GM21825 (cell line): Measurements from ENCODE around the gene SRPK2.
"Not testable (repeated sequence)": the region's sequence is repeated elsewhere in the genome, so short reads cannot be mapped to it uniquely, and the experiment has no call there.

Source experiments
- ATAC-seq: cut with Tn5 transposase; IDR thresholded peaks from one replicate; pipeline ENCODE4 v1.9.1; 2021; ENCODE audit warnings: mild to moderate bottlenecking, moderate library complexity; ENCODE audit not compliant: unreplicated experiment

Gene SRPK2

DNA sequence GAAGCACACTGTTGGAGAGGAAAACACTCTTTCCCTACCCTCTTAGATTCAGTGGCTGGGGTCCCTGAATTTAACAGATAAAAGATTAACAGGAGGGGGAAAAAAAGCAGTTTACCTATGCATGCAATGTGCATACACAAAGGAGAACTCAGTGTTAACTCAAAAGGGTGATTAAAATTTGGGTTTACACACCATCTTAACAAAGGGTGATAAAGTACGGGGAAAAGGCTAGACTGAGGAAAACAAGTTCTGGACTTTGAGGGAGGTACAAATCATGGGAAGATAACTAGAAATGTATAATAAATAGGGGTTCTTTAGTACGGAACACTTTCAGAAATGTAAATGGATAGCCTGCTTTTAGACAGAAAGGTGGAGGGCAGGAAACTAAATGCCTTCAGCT lies 83.1 kb downstream of the SRPK2 start:
- no peak for ATAC-seq

DNA sequence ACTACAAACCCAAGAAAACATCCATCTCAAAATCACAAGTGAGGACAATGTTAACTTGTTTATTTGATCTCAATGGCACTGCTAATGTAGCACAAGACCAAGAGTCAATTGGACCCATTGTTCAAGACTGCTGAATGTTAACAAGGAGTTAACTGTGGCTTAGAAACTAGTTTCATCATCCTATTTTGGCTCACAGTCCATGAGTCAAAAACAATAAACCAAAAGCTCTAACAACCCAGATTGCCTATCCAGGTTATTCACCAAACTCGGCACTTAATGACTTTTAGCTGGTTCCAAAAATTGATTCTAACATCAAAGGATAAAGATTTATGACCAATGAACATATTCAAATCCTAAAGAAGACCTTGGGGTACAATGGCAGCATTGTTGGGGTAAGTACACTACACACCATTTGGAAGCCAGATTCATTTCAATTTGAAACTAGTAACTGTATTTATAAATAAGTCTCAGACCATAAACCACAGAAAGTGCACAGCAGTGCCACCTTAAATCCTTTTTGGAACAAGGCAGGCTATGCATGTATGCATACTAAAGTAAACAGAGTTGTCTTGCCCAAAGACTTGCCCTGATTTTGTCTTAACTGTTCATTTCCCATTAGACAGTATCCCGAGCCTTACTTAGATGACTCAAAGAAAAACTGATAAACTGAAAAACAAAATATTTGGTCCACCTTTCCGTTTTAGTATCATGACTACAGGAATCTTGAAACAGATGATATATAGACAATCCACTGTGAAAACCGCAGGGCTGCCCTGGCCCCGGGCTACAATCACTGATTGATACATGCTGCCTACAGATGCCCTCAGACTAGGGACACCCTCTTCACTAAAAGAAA lies 84.5 kb downstream of the SRPK2 start:
- peak; percentile 78 for ATAC-seq

DNA sequence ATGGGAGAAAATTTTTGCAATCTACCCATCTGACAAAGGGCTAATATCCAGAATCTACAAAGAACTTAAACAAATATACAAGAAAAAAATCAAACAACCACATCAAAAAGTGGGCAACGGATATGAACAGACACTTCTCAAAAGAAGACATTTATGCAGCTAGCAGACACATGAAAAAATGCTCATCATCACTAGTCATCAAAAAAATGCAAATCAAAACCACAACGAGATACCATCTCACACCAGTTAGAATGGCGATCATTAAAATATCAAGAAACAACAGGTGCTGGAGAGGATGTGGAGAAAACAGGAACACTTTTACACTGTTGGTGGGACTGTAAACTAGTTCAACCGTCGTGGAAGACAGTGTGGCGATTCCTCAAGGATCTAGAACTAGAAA lies 88.1 kb downstream of the SRPK2 start:
- not testable (repeated sequence) for ATAC-seq

DNA sequence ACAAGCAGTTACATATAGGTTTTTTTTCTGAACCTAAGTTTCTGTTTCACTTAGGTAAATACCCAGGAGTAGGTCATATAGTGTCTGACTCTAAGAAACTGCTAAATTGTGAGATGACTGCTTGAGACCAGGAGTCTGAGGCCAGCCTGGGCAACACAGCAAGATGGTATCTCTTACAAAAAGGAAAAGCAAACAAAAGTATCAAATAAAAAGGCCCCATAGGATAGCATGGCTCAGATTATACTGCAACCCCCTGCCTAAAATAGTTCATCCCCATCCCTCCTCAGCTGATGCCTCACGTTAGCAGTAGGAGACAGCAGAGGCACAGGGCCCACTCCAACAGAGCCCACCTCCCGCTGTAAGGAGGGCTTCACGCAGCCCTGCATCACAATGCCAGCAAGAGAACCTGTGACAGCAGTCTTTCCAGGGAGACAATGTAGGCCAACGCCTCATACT lies 90.3 kb downstream of the SRPK2 start:
- ATAC-seq, result peak; percentile 81

DNA sequence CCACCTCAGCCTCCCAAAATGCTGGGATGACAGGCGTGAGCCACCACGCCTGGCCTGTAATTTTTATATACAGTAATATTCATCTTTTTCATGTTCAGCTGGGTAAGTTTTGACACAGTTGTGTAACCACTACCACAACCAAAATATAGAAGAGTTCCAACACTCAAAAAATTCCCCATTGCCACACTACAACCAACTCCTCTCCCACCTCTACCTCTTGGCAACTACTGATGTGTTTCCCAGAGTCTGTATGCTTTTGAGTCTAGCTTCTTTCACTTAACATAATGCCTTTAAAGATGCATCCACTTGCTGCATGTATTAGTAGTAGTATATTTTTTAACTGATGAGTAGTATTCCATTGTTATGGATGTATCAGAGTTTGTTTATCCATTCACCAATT lies 90.7 kb downstream of the SRPK2 start:
- peak; percentile 28 for ATAC-seq

DNA sequence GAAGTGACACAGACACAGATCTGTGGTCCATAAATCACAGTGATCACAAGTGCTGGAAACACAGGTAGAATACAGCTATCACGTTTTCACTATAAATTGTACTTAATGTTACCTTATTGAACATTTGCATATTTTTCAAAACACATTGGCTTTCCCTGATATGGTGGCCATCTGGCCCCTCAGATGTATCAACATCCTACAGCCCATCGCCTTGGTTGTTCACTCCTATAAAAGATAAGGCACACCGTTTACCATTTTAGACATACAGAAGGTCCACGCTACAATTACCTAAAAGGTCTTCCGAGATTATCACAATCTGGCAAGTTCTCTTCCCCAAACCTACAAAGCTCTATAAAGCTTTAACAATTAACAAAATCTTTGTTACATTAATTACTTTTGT lies 91.4 kb downstream of the SRPK2 start:
- no peak for ATAC-seq

DNA sequence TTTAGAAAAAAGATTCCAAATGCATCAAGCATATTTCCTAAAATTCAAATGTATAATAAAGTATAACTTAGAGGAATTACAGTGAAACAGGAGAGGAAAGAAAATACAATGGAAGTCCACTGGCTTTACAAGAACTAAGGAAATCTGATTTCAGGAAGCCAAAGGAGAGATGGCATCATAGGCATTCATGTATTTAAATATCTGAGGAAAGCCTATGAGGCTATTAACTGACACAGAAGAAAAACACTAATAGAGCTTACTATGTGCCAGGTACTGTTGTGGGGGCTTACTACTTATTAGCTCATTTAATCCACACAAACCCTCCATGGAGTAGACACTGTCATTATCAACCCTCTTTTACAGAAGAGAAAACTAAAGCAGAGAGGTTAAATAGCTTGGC lies 92.2 kb downstream of the SRPK2 start:
- no peak for ATAC-seq

DNA sequence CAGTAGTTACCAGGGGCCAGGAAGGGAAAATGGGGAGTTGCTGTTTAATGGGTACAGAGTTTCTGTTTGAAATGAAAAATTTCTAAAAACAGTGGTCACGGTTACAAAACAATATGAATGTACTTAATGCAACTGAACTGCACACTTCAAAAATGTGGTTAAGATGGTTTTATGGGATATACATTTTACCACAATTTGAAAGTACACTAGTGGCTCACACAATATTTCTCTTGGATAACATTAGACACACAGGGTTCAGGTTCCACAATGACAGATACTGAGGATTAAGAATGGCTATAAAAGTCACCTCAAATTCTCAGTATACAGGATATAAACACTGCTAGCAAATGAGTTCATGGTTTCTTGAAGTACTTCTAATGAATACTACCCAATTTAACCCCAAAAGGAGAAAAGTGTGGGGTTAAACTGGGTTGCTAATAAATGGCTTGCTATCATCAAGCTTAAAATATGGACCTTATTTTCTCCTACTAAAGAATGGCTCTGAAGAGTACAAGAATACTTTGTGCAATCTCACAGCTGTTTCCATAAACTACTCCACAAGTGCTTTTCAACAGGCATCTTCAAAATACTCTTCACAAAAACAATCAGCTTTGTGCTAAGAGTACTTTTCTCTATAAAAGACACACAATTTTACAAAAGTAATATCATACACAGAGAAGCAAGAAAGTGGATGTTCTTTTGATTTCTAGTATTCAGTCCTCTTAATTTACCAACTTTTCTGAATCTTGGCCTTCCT lies 92.9 kb downstream of the SRPK2 start:
- ATAC-seq, result no peak

DNA sequence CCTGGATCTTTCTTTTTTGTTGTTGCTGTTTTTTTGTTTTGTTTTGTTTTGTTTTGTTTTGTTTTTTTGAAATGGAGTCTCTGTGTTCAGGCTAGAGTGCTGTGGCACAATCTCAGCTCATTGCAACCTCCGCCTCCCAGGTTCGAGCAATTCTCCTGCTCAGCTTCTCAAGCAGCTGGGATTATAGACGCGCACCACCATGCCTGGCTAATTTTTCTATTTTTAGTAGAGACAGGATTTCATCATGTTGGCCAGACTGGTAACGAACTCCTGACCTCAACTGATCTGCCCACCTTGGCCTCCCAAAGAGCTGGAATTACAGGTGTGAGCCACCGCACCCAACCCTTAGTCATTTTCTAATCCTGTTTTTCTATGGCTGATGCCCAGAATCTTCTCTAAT lies 94.2 kb downstream of the SRPK2 start:
- ATAC-seq, result not testable (repeated sequence)

DNA sequence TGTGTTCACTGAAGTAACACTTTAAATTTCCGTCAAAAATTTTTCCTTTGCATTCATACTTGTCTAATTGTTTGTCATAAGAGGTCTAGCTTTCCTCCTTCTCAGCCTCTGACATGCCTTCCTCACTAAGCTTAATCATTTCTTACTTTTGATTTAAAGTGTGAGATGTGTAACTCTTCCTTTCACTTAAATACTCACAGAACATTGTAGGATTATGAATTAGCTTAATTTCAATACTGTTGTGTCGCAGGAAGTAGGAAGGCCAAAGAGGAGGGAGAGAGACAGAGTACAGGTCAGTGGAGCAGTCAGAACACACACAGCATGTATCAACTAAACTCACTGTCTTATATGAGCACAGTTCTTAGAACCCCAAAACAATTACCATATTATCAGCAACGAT lies 99.0 kb downstream of the SRPK2 start:
- ATAC-seq, result no peak

DNA sequence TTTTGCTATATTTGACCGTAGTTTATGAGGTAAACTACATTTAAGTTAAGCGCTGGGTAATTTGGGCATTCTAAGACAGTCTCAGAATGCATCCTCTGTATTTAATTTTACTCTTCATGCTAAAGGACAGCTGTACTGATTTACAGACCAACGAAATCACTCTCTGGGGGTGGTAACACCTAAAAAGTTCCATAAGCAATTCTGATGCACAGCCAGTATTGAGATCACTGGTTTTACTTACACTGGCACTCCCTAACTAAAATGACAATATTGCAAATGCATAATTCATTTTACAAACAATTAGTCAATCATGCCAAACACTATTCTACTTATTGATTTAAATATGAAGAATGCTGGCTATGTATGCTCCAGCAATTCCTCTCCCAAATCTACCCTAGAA lies 102.3 kb downstream of the SRPK2 start:
- no peak for ATAC-seq

DNA sequence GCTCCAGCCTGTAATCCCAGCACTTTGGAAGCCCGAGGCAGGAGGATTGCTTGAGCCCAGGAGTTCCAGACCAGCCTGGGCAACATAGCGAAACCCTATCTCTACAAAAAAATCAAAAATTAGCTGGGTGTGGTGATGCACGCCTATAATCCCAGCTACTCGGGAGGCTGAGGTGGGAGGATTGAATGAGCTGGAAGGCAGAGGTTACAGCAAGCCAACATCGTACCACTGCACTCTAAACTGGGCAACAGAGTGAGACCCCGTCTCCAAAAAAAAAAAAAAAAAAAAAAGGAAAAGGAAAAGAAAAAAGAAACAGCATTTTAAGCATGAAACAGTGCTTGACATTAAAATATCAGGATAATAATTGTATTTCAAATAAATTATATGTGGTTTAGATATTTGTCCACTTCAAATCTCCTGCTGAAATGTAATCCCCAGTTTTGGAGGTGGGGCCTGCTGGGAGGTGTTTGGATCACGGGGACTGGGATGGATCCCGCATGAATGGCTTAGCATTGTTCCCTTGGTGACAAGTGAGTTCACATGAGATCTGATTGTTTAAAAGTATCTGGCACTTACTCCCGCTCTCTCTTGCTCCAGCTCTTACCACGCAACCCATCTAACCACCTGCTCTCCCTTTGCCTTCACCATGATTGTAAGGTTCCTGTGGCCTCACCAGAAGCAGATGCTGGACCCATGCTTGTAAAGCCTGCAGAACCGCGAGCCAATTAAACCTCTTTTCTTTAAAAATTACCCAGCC lies 103.4 kb downstream of the SRPK2 start:
- no peak for ATAC-seq

DNA sequence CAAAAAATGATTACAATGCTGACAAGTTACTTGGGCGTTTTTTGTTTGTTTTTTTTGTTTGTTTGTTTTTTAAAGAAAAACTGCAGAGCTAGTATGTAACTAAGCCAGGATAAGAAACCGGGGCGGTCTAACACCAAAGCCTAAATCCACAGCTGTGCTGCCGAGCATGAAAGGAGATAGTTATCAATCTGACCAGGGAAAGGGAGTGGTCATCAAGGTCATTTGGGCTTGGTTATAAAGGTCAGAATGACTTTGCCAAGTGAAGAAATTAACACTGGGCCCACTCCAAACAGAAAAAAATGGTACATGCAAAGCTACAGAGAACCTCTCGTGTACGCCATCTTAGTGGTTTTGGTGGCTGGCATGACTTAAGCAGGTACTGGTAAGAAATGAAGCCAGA lies 104.7 kb downstream of the SRPK2 start:
- no peak for ATAC-seq

DNA sequence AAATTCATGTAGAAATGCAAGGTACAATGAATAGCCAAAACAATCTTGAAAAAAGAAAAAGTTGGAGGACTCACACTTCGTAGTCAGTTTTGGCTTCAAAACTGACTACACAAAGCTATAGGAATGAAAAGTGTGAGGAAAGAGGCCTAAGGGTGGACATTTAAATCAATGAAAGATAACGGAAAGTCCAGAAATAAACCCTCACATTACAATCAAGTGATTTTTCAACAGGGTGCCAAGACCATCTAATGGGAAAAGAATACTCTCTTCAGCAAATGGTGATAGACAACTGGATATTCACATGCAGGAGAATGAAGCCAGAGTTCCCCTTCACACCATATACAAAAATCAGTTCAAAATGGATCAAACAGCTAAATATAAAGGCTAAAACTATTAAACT lies 106.8 kb downstream of the SRPK2 start:
- ATAC-seq, result no peak

DNA sequence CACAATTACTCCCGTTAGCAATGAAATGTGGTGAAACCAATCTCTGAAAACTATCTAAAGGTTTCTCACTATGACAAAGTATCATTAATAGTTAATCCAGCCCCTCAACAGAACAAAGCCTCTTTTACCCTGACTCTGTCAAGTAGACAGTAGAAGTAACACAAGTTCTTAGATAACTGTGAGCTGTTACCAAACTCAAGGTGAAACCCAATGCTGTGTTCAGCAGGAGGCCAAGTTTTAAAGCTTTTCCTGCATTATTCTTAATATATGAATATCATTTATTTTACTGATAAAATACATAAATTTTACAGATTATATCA lies 109.1 kb downstream of the SRPK2 start:
- ATAC-seq, result peak; percentile 92

DNA sequence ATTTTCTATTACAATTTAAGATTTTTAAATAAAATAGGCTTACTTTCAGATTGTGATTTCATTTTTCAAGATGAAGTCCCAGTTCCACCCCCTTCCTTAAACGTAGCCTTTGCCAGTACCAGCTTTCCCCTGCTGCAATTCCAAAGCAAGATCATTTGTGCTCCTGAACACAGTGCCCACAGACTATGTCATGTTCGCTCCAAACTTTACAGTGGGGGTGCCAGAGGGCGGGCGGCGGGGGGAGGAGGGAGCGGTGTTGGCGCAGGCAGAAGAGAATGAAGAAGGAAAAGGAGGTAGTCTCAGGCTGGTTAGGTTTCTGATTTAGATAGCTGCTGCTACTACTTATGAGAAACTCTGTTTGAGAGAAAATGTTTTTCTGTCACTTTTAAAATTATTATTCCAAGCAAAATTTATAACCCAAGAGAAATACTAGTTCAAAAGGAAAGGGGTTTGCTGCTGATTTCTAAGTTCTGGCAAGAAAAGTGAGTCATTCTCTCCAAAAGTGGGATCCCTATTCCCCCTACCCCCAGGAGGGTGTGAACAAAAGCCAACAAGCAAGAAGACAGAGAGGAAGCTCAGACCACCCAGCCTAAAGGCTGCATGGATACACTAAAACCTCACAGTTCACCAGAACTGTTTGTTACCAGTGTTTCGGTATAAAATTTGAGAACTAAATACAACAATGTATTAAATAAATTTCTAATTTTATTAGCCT lies 109.6 kb downstream of the SRPK2 start:
- peak; percentile 49 for ATAC-seq

DNA sequence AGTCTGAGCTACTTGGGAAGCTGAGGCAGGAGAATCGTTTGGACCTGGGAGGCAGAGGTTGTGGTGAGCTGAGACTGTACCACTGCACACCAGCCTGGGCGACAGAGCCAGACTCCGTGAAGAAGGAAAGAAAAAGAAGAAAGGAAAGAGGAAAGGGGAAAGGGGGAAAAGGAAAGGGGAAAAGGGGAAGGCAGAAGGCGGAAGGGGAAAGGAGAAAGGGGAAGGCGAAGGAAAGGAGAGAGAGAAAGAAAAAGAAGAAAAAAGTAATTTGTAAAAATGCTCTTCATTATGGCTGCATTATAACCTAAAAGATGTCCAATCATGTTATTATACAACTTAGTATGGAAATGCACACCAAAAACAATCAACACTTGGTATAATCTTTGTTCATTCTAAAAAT lies 110.2 kb downstream of the SRPK2 start:
- no peak for ATAC-seq

DNA sequence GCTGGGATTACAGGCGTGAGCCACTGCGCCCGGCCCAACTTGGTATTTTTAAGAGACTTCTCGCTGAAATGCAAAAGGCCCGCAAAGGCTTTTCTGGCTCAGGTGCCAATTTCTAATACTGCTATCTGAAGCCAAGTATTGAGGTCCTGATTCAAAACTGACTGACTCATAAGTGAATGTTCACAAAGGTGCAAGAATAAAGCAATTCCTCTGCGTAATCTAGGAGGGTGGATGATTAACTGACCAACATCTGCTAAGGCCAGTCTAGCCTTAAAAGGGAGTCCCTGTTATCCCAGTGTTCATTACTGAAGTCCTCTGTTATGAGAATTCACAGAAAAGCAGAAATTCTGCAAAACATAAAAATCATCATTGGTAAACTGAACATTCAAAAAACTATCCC lies 111.4 kb downstream of the SRPK2 start:
- no peak for ATAC-seq

DNA sequence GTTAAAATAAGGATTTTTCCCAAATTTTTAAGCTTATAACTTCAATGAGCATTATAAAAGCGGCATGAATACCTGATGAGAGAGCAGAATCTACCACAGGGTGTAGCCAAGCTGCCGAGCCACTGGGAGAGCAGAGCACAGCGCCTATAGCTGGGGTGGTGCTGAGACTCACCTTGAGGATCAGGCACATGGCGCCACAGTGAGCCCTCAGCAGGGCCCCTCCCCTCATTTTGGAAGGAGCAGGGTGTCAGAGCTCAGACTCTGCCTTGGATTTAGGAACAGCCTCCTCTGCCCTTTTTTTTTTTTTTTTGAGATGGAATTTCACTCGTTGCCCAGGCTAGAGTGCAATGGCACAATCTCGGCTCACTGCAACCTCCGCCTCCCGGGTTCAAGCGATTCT lies 118.6 kb downstream of the SRPK2 start:
- no peak for ATAC-seq

DNA sequence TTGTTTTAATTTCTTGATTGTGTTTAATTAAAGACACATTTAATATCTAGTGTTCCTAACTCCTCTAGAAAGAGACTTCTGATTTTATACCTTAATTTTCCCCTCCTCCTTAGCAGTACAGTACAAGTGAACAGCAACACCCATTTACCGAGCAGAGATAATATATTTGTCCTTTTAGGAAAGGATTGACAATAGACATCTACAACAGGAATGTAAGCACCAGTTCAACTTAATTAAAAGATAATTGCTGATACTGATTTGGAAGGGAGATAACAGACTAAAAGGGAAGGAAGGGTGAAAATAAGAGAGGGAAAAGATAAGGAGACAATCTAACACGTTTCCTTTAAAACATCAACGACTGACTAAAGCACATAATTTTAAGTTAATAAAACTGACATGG lies 119.3 kb downstream of the SRPK2 start:
- peak; percentile 25 for ATAC-seq
